ENCODE data around the gene SS18L1. TPM values are rescaled to one million over a fixed set of nuclear protein-coding genes. Genes with fewer than 3 reads are reported as not detected.

SS18L1 gene
- total RNA-seq, 4 donors from 2014 or later, result 0.51 to 21.7 (median 12.8) TPM

- H3K27ac ChIP-seq, result peak overlapping the region in 1 of 2 donors; percentile 42
- H3K4me1 ChIP-seq, result no peaks in the 10 kb centered on the region
- TF ChIP-seq CTCF (IDR thresholded peaks at IDR 0.05) (no peak), POLR2A (IDR thresholded peaks at IDR 0.05) (no peak)
- no peaks in the 10 kb centered on the region for H3K27me3 ChIP-seq
- no peaks in the 10 kb centered on the region for H3K36me3 ChIP-seq
- H3K9me3 ChIP-seq, result no peaks in the 10 kb centered on the region
- no peak for DNase-seq
- intact Hi-C loops (cut with DNase I; ENCODE audit: low total_unique reads), result no loop called here
- no peak overlapping the region for H3K4me3 ChIP-seq
These were observed 11.1 kb upstream of the SS18L1 start for GRCh38 chr20:62132421-62132820.

- no peak for TF ChIP-seq POLR2A (IDR thresholded peaks at IDR 0.05)
- TF ChIP-seq CTCF (IDR thresholded peaks at IDR 0.05), result no peak
- H3K36me3 ChIP-seq, result no peaks in the 10 kb centered on the region
- H3K27me3 ChIP-seq, result no peaks in the 10 kb centered on the region
- intact Hi-C loops (cut with DNase I; ENCODE audit: low total_unique reads), result no loop called here
- H3K27ac ChIP-seq, result peak overlapping the region; percentile 8 to 42
- H3K4me1 ChIP-seq, result no peaks in the 10 kb centered on the region
- no peak overlapping the region for H3K4me3 ChIP-seq
- no peak for DNase-seq
- no peaks in the 10 kb centered on the region for H3K9me3 ChIP-seq
These were observed 10.3 kb upstream of the SS18L1 start for GRCh38 chr20:62133051-62133845.

GRCh38 chr20:62133864-62134263 lies 9.7 kb upstream of the SS18L1 start:
- peak overlapping the region in 1 of 2 donors; percentile 30 for H3K27ac ChIP-seq
- no peak for DNase-seq
- intact Hi-C loops (cut with DNase I; ENCODE audit: low total_unique reads), result no loop called here

GRCh38 chr20:62134735-62135231 lies 8.8 kb upstream of the SS18L1 start:
- Histone ChIP-seq H3K27ac (peak overlapping the region; percentile 20 to 30), H3K9me3 (no peaks in the 10 kb centered on the region), H3K4me1 (no peaks in the 10 kb centered on the region), H3K36me3 (no peaks in the 10 kb centered on the region), H3K4me3 (no peak overlapping the region), H3K27me3 (no peaks in the 10 kb centered on the region)
- no peak for TF ChIP-seq POLR2A (IDR thresholded peaks at IDR 0.05)
- intact Hi-C loops (cut with DNase I; ENCODE audit: low total_unique reads), result no loop called here
- peak; percentile 36 to 43 for DNase-seq

More at GRCh38 chr20:62133864-62134263, 9.7 kb upstream of the SS18L1 start:
- Histone ChIP-seq H3K9me3 (no peaks in the 10 kb centered on the region), H3K36me3 (no peaks in the 10 kb centered on the region), H3K27me3 (no peaks in the 10 kb centered on the region), H3K4me1 (no peaks in the 10 kb centered on the region), H3K4me3 (no peak overlapping the region)
- no peak for TF ChIP-seq CTCF (IDR thresholded peaks at IDR 0.05)
- TF ChIP-seq POLR2A (IDR thresholded peaks at IDR 0.05), result no peak

GRCh38 chr20:62135573-62136266 lies 7.8 kb upstream of the SS18L1 start:
- TF ChIP-seq CTCF (IDR thresholded peaks at IDR 0.05) (no peak), POLR2A (IDR thresholded peaks at IDR 0.05) (no peak)
- Histone ChIP-seq H3K27ac (no peak overlapping the region), H3K9me3 (no peaks in the 10 kb centered on the region), H3K27me3 (no peaks in the 10 kb centered on the region), H3K4me1 (no peaks in the 10 kb centered on the region), H3K4me3 (no peak overlapping the region), H3K36me3 (no peaks in the 10 kb centered on the region)
- intact Hi-C loops (cut with DNase I; ENCODE audit: low total_unique reads), result no loop called here
- no peak for DNase-seq

Data from uterus (tissue), 4 donors.